ENCODE data around the gene PXDN. TPM values are rescaled to one million over a fixed set of nuclear protein-coding genes. Genes with fewer than 3 reads are reported as not detected.

The PXDN gene
- polyA plus RNA-seq, 1 donor, result 60.6 TPM

DNA sequence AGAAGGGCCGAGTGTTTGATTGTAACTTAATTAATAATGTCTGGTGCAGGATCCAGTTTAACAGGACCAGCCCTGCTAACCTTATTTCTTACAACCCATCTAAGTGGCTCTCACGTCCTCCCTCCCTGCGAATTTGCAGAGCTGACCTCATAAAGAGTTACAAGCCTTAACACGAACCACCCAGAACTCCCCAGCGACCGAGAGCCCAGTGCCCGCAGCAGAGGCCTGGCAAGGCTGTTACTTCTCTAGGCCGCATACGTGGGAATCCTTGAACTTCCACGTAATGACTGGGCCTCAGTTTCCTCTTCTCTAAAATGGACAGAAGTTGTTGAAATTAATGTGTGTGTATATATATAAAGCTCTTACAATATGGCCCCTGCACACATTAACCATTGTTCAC lies 55.5 kb downstream of the PXDN start:
- peaks cover 14% of the 10 kb centered on the region for H3K36me3 ChIP-seq (ENCODE audit: control insufficient read depth, insufficient read depth, low read length)
- no peak for DNase-seq

DNA sequence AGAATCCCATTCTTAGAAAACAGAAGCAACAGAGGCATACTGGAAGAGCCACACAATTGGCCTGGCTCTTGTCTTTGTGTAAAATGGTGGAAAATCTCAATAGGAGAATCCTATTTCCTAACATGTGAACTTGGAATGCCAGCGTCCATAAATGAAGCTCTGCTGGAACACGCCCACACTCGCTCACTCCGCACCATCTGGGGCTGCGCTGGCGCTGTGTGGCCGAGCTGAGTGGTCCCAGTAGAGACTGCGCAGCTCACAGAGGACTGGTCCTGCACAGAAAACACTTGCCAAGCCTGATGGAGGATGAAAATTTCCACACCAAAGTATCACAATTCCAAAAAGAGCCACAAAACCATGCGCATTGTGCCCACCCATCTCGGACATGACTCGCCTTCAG lies 56.2 kb downstream of the PXDN start:
- Histone ChIP-seq H3K4me3 (ENCODE audit: low read length) (no peak overlapping the region), H3K4me1 (ENCODE audit: control insufficient read depth, insufficient read depth, low read length) (no peaks in the 10 kb centered on the region), H3K27me3 (ENCODE audit: control insufficient read depth, insufficient read depth, low read length) (no peaks in the 10 kb centered on the region), H3K27ac (ENCODE audit: low read length) (no peak overlapping the region), H3K36me3 (ENCODE audit: control insufficient read depth, insufficient read depth, low read length) (peaks cover 14% of the 10 kb centered on the region), H3K9me3 (ENCODE audit: control insufficient read depth, low read depth, low read length) (no peaks in the 10 kb centered on the region)
- DNase-seq, result no peak
- no CpG with 5 or more reads among the region's 11 CpGs for whole genome bisulfite sequencing (ENCODE audit: insufficient coverage, low lambda C conversion rate)

More for the DNA sequence above, 55.5 kb downstream of the PXDN start:
- no CpG with 5 or more reads among the region's 10 CpGs for WGBS (ENCODE audit: insufficient coverage, low lambda C conversion rate)
- Histone ChIP-seq H3K9me3 (ENCODE audit: control insufficient read depth, low read depth, low read length) (no peaks in the 10 kb centered on the region), H3K4me3 (ENCODE audit: low read length) (no peak overlapping the region), H3K27ac (ENCODE audit: low read length) (no peak overlapping the region), H3K27me3 (ENCODE audit: control insufficient read depth, insufficient read depth, low read length) (no peaks in the 10 kb centered on the region), H3K4me1 (ENCODE audit: control insufficient read depth, insufficient read depth, low read length) (no peaks in the 10 kb centered on the region)

DNA sequence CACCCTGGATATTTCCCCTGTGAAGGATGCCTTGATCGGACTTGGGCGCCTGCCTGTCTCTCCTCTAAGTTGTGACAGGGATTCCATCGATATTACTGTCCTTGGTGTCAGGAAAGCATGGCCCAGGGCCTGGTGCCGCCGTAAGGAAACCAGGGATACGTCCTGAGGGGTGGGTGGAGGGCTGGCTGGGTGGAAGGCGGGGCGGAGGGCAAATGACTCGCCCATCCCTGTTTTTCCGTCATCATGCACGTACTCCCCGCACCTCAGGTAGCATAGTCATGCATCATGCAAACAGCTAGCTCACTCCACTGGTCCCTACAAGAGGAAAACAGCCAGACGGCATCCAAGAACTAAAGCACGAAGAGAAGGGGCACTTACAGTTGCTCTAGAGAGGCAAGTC lies 57.1 kb downstream of the PXDN start:
- DNase-seq, result no peak
- H3K4me1 ChIP-seq (ENCODE audit: control insufficient read depth, insufficient read depth, low read length), result no peaks in the 10 kb centered on the region
- no peak overlapping the region for H3K27ac ChIP-seq (ENCODE audit: low read length)
- no peak overlapping the region for H3K4me3 ChIP-seq (ENCODE audit: low read length)
- no peaks in the 10 kb centered on the region for H3K27me3 ChIP-seq (ENCODE audit: control insufficient read depth, insufficient read depth, low read length)
- WGBS (ENCODE audit: insufficient coverage, low lambda C conversion rate), result no CpG with 5 or more reads among the region's 14 CpGs
- peaks cover 11% of the 10 kb centered on the region for H3K36me3 ChIP-seq (ENCODE audit: control insufficient read depth, insufficient read depth, low read length)
- H3K9me3 ChIP-seq (ENCODE audit: control insufficient read depth, low read depth, low read length), result no peaks in the 10 kb centered on the region

DNA sequence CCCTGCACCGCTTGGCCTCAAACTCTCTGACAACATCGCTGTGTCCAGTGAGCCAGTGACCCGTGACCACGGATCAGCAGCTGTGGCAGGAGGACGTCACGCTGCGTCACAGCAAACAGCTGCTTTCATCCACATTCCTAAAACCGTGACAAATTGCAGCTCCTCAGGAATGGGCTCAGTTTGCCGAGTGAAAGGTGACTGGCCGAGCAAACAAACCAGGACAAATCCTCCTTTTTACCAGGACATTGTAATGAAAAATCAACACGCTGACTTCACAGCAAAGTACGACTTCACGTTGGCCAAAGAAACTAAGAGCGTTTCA lies 57.6 kb downstream of the PXDN start:
- Histone ChIP-seq H3K36me3 (ENCODE audit: control insufficient read depth, insufficient read depth, low read length) (peaks cover 11% of the 10 kb centered on the region), H3K9me3 (ENCODE audit: control insufficient read depth, low read depth, low read length) (no peaks in the 10 kb centered on the region), H3K27ac (ENCODE audit: low read length) (no peak overlapping the region), H3K27me3 (ENCODE audit: control insufficient read depth, insufficient read depth, low read length) (no peaks in the 10 kb centered on the region), H3K4me1 (ENCODE audit: control insufficient read depth, insufficient read depth, low read length) (no peaks in the 10 kb centered on the region), H3K4me3 (ENCODE audit: low read length) (no peak overlapping the region)
- WGBS (ENCODE audit: insufficient coverage, low lambda C conversion rate), result no CpG with 5 or more reads among the region's 14 CpGs
- no peak for DNase-seq

DNA sequence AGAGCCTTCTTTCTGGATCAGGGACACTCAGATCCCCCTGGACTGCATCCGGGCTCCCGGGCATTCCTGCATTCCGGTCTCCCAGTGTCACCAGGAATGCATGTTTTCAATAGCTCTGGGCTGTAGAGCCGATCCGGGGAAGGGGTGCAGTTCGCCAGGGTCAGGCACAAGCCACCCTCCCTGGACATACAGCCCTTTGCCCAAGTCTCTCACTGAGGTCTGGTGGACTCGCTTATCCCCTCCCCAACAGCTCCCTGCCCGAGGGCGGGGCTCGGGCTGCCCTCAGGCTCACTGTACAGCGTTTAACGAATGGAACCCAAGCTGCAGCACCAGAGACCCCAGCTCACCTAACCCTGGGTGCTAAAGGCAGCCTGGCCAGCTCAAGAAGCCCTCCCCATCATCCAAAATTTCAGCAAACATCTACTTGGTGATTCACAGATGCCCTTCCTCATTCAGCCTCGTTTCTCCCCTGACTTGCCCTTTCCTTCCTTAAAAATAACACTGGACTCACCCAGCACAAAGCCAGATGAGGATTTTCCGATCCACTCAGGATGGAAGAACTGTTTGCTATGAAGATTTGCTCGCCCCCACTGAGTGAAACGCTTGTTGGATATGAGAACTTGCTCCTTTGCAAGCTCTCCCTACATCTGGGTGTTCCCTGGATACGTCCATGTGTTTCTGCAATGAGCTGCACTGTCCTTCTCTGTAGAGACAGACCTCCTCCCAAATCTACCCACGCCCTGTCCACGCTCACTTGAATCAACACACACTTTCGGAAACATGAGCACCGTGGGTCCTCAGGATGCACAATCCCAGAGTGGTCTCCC lies 58.1 kb downstream of the PXDN start:
- Histone ChIP-seq H3K27me3 (ENCODE audit: control insufficient read depth, insufficient read depth, low read length) (no peaks in the 10 kb centered on the region), H3K4me1 (ENCODE audit: control insufficient read depth, insufficient read depth, low read length) (no peaks in the 10 kb centered on the region), H3K36me3 (ENCODE audit: control insufficient read depth, insufficient read depth, low read length) (peaks cover 14% of the 10 kb centered on the region), H3K4me3 (ENCODE audit: low read length) (no peak overlapping the region), H3K27ac (ENCODE audit: low read length) (no peak overlapping the region), H3K9me3 (ENCODE audit: control insufficient read depth, low read depth, low read length) (no peaks in the 10 kb centered on the region)
- no peak for DNase-seq
- WGBS (ENCODE audit: insufficient coverage, low lambda C conversion rate), result no CpG with 5 or more reads among the region's 21 CpGs

DNA sequence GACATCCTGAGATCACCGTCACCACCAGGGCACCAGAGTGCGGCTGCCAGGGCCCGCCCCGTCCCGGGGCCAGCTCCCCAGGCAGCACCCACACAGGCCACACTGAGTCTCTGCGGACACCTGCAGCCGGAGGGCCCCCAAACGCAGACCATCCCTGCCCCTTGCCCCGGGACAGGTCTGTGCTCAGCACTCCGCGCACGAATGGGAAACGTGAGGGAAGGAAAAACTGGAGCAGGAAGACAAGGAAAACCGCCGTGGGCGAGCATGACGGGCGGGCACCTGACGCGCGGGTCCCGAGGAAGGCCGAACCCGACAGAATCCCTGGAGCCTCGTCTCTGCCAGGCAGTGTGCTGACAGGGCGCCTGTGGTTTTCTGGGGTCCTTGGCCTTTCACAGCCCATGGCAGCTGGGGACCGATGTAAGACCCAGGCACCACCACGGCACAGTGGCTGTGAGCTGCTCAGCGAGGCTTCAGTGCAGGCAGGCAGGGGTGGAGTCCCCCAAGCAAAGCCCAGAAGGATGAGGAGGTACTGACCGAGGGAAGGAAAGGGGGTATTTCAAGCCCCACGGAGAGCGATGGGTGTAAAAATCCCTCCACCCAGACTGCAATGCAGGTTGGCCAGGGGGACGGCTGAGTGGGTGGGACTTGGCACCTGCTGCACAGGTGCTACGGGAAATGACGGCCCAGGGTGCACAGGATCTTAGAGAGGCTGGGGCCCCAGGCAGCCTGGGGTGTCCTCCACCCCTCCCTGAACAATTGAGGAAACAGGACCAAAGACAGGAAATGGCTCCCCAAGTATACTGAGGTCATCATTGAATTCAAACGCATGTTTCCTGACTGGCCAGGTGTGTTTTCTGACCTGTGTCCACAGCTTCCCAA lies 59.0 kb downstream of the PXDN start:
- no CpG with 5 or more reads among the region's 36 CpGs for WGBS (ENCODE audit: insufficient coverage, low lambda C conversion rate)
- Histone ChIP-seq H3K27me3 (ENCODE audit: control insufficient read depth, insufficient read depth, low read length) (no peaks in the 10 kb centered on the region), H3K4me1 (ENCODE audit: control insufficient read depth, insufficient read depth, low read length) (no peaks in the 10 kb centered on the region), H3K9me3 (ENCODE audit: control insufficient read depth, low read depth, low read length) (no peaks in the 10 kb centered on the region), H3K36me3 (ENCODE audit: control insufficient read depth, insufficient read depth, low read length) (peaks cover 16% of the 10 kb centered on the region), H3K4me3 (ENCODE audit: low read length) (no peak overlapping the region), H3K27ac (ENCODE audit: low read length) (no peak overlapping the region)
- DNase-seq, result no peak

DNA sequence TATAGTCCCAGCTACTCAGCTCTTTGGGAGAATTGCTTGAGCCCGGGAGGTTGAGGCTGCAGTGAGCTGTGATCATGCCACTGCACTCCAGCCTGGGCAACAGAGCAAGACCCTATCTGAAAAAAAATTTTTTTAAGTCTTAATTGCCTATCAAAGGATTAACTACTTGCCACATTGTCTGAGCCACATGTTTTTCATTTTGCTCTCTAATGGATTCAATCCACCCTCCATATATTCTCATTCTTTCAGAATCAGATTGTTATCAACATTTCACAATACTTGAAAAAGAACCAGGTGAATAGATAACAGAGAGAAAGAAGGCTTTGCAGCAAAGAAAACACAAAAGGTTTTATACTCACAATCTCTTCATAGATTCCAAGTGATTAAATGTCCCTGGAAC lies 61.0 kb downstream of the PXDN start:
- Histone ChIP-seq H3K27ac (ENCODE audit: low read length) (no peak overlapping the region), H3K36me3 (ENCODE audit: control insufficient read depth, insufficient read depth, low read length) (peaks cover 20% of the 10 kb centered on the region), H3K9me3 (ENCODE audit: control insufficient read depth, low read depth, low read length) (no peaks in the 10 kb centered on the region), H3K4me1 (ENCODE audit: control insufficient read depth, insufficient read depth, low read length) (no peaks in the 10 kb centered on the region), H3K4me3 (ENCODE audit: low read length) (no peak overlapping the region), H3K27me3 (ENCODE audit: control insufficient read depth, insufficient read depth, low read length) (no peaks in the 10 kb centered on the region)
- no CpG with 5 or more reads among the region's 1 CpG for WGBS (ENCODE audit: insufficient coverage, low lambda C conversion rate)
- no peak for DNase-seq

DNA sequence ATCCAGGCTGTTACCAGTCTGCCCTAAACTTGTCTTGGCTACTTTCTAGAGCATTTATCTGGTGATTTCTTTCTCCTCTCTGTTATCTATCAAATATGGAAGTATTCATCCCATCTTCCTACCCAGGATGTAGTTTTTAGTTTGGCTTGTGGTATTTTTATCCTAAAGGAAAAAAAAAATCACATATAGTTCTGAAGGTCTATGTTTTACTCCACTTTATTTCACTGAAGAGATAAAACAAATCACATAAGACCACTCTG lies 62.2 kb downstream of the PXDN start:
- Histone ChIP-seq H3K27ac (ENCODE audit: low read length) (no peak overlapping the region), H3K9me3 (ENCODE audit: control insufficient read depth, low read depth, low read length) (no peaks in the 10 kb centered on the region)

DNA sequence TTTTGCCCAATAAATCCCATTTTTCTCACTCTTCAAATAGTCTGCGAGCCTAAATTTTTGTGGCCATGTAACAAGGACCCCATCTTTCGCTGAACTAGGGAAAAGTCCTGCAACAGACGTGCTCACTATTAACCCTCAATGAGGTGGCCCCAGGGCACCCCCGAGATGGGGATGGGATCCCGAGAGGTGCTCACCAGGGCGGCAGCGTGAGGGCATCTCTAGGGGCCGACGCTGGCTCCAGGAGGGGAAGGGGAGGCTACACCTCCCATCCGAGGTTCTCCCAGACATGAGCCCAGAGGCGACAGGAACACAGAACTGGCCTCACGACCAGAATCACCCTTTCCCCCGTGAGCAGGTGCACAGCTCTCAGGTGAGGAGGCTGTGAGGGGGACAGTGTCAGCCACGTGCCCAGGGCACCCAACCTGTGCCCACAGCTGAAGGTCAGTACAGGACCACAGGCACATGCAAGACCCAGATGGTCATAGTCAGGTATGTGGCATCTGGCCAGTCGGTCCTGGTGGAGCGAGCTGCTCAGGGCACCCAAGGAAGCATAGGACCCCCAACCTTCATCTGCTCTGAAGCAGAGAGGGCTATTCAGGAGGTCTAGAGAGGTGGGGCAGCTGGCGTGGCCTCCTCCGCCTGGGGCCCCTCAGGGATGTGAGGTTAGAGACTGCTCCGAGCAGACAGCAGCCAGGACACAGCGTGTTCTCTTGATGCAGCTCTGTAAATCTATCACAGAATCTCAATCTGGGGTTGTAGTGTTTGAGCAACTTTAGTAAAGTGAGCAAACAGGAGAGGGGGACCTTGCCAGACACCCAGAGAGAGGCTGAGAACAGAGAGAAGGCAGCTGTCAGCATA lies 62.8 kb downstream of the PXDN start:
- WGBS (ENCODE audit: insufficient coverage, low lambda C conversion rate), result no CpG with 5 or more reads among the region's 20 CpGs
- H3K9me3 ChIP-seq (ENCODE audit: control insufficient read depth, low read depth, low read length), result no peaks in the 10 kb centered on the region
- no peak for DNase-seq
- H3K4me1 ChIP-seq (ENCODE audit: control insufficient read depth, insufficient read depth, low read length), result no peaks in the 10 kb centered on the region
- no peaks in the 10 kb centered on the region for H3K27me3 ChIP-seq (ENCODE audit: control insufficient read depth, insufficient read depth, low read length)
- H3K27ac ChIP-seq (ENCODE audit: low read length), result no peak overlapping the region
- H3K36me3 ChIP-seq (ENCODE audit: control insufficient read depth, insufficient read depth, low read length), result peaks cover 19% of the 10 kb centered on the region
- no peak overlapping the region for H3K4me3 ChIP-seq (ENCODE audit: low read length)

More for the DNA sequence above, 62.2 kb downstream of the PXDN start:
- no peaks in the 10 kb centered on the region for H3K27me3 ChIP-seq (ENCODE audit: control insufficient read depth, insufficient read depth, low read length)
- DNase-seq, result no peak
- no peaks in the 10 kb centered on the region for H3K4me1 ChIP-seq (ENCODE audit: control insufficient read depth, insufficient read depth, low read length)
- H3K36me3 ChIP-seq (ENCODE audit: control insufficient read depth, insufficient read depth, low read length), result peaks cover 21% of the 10 kb centered on the region
- no peak overlapping the region for H3K4me3 ChIP-seq (ENCODE audit: low read length)

DNA sequence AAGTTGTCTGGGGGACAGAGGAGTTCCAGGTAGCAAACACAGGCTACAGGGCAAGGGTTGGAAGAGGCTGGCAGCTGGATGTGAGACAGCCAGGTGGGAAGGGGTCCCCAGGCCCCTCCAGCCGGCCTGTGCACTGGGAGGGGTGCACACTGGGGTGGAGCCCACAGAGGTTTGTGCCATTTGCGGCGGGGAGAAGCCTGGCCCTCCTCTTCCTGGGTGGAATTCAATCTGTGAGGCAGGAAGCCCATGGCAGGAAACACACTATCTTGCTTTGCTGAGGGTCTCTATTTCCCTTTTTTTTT lies 63.3 kb downstream of the PXDN start:
- Histone ChIP-seq H3K27ac (ENCODE audit: low read length) (no peak overlapping the region), H3K9me3 (ENCODE audit: control insufficient read depth, low read depth, low read length) (no peaks in the 10 kb centered on the region), H3K4me1 (ENCODE audit: control insufficient read depth, insufficient read depth, low read length) (no peaks in the 10 kb centered on the region), H3K27me3 (ENCODE audit: control insufficient read depth, insufficient read depth, low read length) (no peaks in the 10 kb centered on the region), H3K36me3 (ENCODE audit: control insufficient read depth, insufficient read depth, low read length) (peaks cover 24% of the 10 kb centered on the region), H3K4me3 (ENCODE audit: low read length) (no peak overlapping the region)
- WGBS (ENCODE audit: insufficient coverage, low lambda C conversion rate), result no CpG with 5 or more reads among the region's 3 CpGs
- no peak for DNase-seq
